Glutamatergic neuron (in vitro differentiated cells): Measurements from ENCODE around the gene BIRC5. TPM values are rescaled to one million over a fixed set of nuclear protein-coding genes. Genes with fewer than 3 reads are reported as not detected.

Experiments
- DNase-seq: peaks from one replicate; pipeline ENCODE4 v3.0.0; 2022
- H3K27ac Mint-ChIP-seq: one replicate; pipeline ENCODE4 v1.8.0; 2020; ENCODE audit warnings: mild to moderate bottlenecking, mixed read lengths, inconsistent platforms; ENCODE audit not compliant: unreplicated experiment
- H3K27me3 Mint-ChIP-seq: one replicate; pipeline ENCODE4 v1.8.0; 2020; ENCODE audit warnings: mild to moderate bottlenecking, moderate library complexity, mixed read lengths, inconsistent platforms; ENCODE audit not compliant: unreplicated experiment
- H3K36me3 Mint-ChIP-seq: one replicate; pipeline ENCODE4 v1.8.0; 2020; ENCODE audit warnings: mild to moderate bottlenecking, mixed read lengths, inconsistent platforms; ENCODE audit not compliant: unreplicated experiment
- H3K4me1 Mint-ChIP-seq: one replicate; pipeline ENCODE4 v1.8.0; 2020; ENCODE audit warnings: mild to moderate bottlenecking, low read depth, mixed read lengths, inconsistent platforms; ENCODE audit not compliant: unreplicated experiment
- H3K4me3 Mint-ChIP-seq: one replicate; pipeline ENCODE4 v1.8.0; 2020; ENCODE audit warnings: mild to moderate bottlenecking, mixed read lengths, inconsistent platforms; ENCODE audit not compliant: unreplicated experiment
- H3K9me3 Mint-ChIP-seq: one replicate; pipeline ENCODE4 v1.8.0; 2020; ENCODE audit warnings: mild to moderate bottlenecking, moderate library complexity, mixed read lengths, inconsistent platforms; ENCODE audit not compliant: unreplicated experiment
- CTCF ChIP-seq: fragments of 200-600 bp; sonication (generic); IDR thresholded peaks from one replicate; pipeline ENCODE4 v1.5.0; 2021; ENCODE audit not compliant: partially characterized antibody, unreplicated experiment
- total RNA-seq: library from RNA; stranded (reverse); fragmentation: NEBNext Ultra II Directional; extraction: Animal tissue kit (Norgen Biotek cat#: 25700); gene quantifications from one replicate; pipeline ENCODE4 v1.2.1, GENCODE V29; 2021; ENCODE audit not compliant: unreplicated experiment

BIRC5 gene
- total RNA-seq, 1 donor from 2014 or later: 14.5 TPM

GRCh38 chr17:78173097-78173715, 40.8 kb upstream of the BIRC5 start:
- H3K27ac Mint-ChIP-seq: no peak overlapping the region
- H3K4me1 Mint-ChIP-seq: peaks cover 14% of the 10 kb centered on the region
- peaks cover 5% of the 10 kb centered on the region for H3K9me3 Mint-ChIP-seq
- H3K27me3 Mint-ChIP-seq: no peaks in the 10 kb centered on the region
- no peak overlapping the region for H3K4me3 Mint-ChIP-seq
- no peak for TF ChIP-seq CTCF
- DNase-seq: no peak
- H3K36me3 Mint-ChIP-seq: no peaks in the 10 kb centered on the region

GRCh38 chr17:78174346-78174869, 39.6 kb upstream of the BIRC5 start:
- H3K27ac Mint-ChIP-seq: peak overlapping the region; percentile 48
- no peak for TF ChIP-seq CTCF
- H3K27me3 Mint-ChIP-seq: no peaks in the 10 kb centered on the region
- peaks cover 5% of the 10 kb centered on the region for H3K9me3 Mint-ChIP-seq
- DNase-seq: no peak
- peaks cover 14% of the 10 kb centered on the region for H3K4me1 Mint-ChIP-seq
- no peak overlapping the region for H3K4me3 Mint-ChIP-seq
- H3K36me3 Mint-ChIP-seq: no peaks in the 10 kb centered on the region

- Mint-ChIP-seq H3K4me3 (no peak overlapping the region), H3K4me1 (peaks cover 14% of the 10 kb centered on the region), H3K9me3 (peaks cover 5% of the 10 kb centered on the region), H3K36me3 (no peaks in the 10 kb centered on the region), H3K27ac (peak overlapping the region; percentile 66), H3K27me3 (no peaks in the 10 kb centered on the region)
- no peak for TF ChIP-seq CTCF
- no peak for DNase-seq
These were observed 39.0 kb upstream of the BIRC5 start for GRCh38 chr17:78174870-78175642.

- Mint-ChIP-seq H3K27ac (peak overlapping the region; percentile 66), H3K36me3 (no peaks in the 10 kb centered on the region), H3K4me3 (peak overlapping the region; percentile 30), H3K9me3 (peaks cover 5% of the 10 kb centered on the region), H3K4me1 (peaks cover 14% of the 10 kb centered on the region), H3K27me3 (no peaks in the 10 kb centered on the region)
- DNase-seq: no peak
- no peak for TF ChIP-seq CTCF
These were observed 38.4 kb upstream of the BIRC5 start for GRCh38 chr17:78175643-78175981.

GRCh38 chr17:78176548-78177025, 37.5 kb upstream of the BIRC5 start:
- TF ChIP-seq CTCF: peak; percentile 94
- DNase-seq: peak; percentile 82
- Mint-ChIP-seq H3K27ac (no peak overlapping the region), H3K9me3 (peaks cover 3% of the 10 kb centered on the region), H3K4me3 (no peak overlapping the region), H3K4me1 (peaks cover 14% of the 10 kb centered on the region), H3K27me3 (no peaks in the 10 kb centered on the region), H3K36me3 (no peaks in the 10 kb centered on the region)
